Stomach (tissue), 4 donors: ENCODE measurements around the gene IQCF5.

Source experiments
- POLR2A ChIP-seq, 4 donors: fragments of 450-650 bp; IDR thresholded peaks; one replicate each; pipeline ENCODE4 v1.6.1; 2016; ENCODE audit warnings: antibody characterized with exemption in 4 of 4, control low read depth in 2 of 4, mild to moderate bottlenecking in 1 of 4, moderate library complexity in 1 of 4
- POLR2AphosphoS5 ChIP-seq, 3 donors: sonication (generic); formaldehyde crosslinking; IDR thresholded peaks; one replicate each; pipeline ENCODE4 v1.6.1; 2016; ENCODE audit warnings: antibody characterized with exemption in 3 of 3
- TF ChIP-seq, protein P1 (sequence below), 7 experiments: fragments of 450-650 bp in 4 of 7; fragments of 200-600 bp in 3 of 7; sonication (generic) in 3 of 7; IDR thresholded peaks; one replicate each; pipeline ENCODE4 v1.5.1; 2016 to 2019; ENCODE audit warnings: antibody characterized with exemption in 7 of 7, control low read depth in 2 of 7, mild to moderate bottlenecking in 1 of 7

DNA sequence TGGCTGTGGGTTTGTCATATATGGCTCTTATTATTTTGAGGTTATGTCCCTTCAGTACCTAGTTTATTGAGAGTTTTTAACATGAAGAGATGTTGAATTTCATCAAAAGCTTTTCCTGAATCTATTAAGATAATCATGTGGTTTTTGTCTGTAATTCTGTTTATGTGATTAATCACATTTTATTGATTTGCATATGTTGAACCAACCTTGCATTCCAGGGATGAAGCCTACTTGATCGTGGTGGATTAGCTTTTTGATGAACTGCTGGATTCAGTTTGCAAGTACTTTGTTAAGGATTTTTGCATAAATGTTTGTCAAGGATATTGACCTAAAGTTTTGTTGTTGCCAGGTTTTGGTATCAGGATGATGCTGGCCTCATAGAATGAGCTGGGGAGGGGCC is 47.1 kb downstream of the IQCF5 start:
- TF ChIP-seq, protein P1, sequence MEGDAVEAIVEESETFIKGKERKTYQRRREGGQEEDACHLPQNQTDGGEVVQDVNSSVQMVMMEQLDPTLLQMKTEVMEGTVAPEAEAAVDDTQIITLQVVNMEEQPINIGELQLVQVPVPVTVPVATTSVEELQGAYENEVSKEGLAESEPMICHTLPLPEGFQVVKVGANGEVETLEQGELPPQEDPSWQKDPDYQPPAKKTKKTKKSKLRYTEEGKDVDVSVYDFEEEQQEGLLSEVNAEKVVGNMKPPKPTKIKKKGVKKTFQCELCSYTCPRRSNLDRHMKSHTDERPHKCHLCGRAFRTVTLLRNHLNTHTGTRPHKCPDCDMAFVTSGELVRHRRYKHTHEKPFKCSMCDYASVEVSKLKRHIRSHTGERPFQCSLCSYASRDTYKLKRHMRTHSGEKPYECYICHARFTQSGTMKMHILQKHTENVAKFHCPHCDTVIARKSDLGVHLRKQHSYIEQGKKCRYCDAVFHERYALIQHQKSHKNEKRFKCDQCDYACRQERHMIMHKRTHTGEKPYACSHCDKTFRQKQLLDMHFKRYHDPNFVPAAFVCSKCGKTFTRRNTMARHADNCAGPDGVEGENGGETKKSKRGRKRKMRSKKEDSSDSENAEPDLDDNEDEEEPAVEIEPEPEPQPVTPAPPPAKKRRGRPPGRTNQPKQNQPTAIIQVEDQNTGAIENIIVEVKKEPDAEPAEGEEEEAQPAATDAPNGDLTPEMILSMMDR (IDR thresholded peaks at IDR 0.05) = no peak
- TF ChIP-seq POLR2AphosphoS5 (IDR thresholded peaks at IDR 0.05) (no peak), POLR2A (IDR thresholded peaks at IDR 0.05) (no peak)
